ENCODE data around the gene NXNL1. TPM values are rescaled to one million over a fixed set of nuclear protein-coding genes. Genes with fewer than 3 reads are reported as not detected.

Gene NXNL1
- total and polyA plus RNA-seq, 2 of the 13 experiments (the other 11 are each of a cell fraction or from before 2014, with no cell fraction given) = not detected

DNA sequence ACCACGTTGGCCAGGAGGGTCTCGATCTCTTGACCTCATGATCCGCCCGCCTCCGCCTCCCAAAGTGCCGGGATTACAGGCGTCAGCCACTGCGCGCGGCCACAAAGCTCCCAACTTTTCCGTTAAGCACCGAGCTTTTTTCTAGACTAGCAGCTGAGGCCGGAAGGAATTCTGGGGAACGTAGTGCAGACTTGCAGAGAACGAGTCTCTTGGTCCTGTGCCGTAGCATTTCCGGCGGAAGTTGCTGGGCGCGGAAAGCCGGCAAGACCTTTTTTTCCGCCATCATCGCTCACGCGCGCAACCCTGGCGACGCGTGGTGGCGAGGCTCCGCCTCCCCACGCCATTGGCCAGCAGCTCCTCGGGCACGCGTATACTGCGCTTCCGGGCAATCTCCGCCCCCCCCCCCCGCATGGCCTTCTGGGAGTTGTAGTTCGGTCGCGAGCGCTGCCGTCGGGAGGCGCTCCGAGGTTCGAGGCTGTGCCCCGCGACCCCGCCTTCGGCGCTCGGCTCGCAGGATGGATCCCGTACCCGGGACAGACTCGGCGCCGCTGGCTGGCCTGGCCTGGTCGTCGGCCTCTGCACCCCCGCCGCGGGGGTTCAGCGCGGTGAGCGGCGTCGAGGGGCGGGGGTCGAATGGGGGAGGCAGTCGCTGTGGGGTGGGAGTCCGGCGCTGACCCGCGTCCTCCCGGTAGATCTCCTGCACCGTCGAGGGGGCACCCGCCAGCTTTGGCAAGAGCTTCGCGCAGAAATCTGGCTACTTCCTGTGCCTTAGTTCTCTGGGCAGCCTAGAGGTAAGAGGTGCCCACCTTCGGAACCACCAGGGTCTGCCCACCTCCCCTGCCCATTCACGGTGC lies 40.9 kb downstream of the NXNL1 start, which contains the start of gene MVB12A (continued):
- TF ChIP-seq, protein P1, sequence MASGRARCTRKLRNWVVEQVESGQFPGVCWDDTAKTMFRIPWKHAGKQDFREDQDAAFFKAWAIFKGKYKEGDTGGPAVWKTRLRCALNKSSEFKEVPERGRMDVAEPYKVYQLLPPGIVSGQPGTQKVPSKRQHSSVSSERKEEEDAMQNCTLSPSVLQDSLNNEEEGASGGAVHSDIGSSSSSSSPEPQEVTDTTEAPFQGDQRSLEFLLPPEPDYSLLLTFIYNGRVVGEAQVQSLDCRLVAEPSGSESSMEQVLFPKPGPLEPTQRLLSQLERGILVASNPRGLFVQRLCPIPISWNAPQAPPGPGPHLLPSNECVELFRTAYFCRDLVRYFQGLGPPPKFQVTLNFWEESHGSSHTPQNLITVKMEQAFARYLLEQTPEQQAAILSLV (CRISPR knock-in tag; IDR thresholded peaks at IDR 0.05; ENCODE audit: borderline replicate concordance) = no peak
- 0 out of 2 replicates have a peak, but pooled peaks have one; percentile 67 for TF ChIP-seq ZNF33A (CRISPR knock-in tag; IDR thresholded peaks at IDR 0.05; ENCODE audit: borderline replicate concordance)
- no peak for TF ChIP-seq ZNF75D (CRISPR knock-in tag; IDR thresholded peaks at IDR 0.05; ENCODE audit: borderline replicate concordance)
- TF ChIP-seq TEAD2 (CRISPR knock-in tag; IDR thresholded peaks at IDR 0.05) = no peak
- TF ChIP-seq IRF2 (CRISPR knock-in tag; IDR thresholded peaks at IDR 0.05) = peak; percentile 79; the same call in 1 of the 2 replicates
- no peak for TF ChIP-seq WIZ (CRISPR knock-in tag; IDR thresholded peaks at IDR 0.05)
- TF ChIP-seq SYNCRIP (IDR thresholded peaks at IDR 0.05; ENCODE audit: insufficient read depth, low read depth, low read length) = no peak
- TF ChIP-seq RBM39 (IDR thresholded peaks at IDR 0.05; ENCODE audit: low read depth, low read length, poor library complexity, severe bottlenecking) = peak; percentile 33
- no peak for TF ChIP-seq PHB2 (IDR thresholded peaks at IDR 0.05; ENCODE audit: partially characterized antibody)
- TF ChIP-seq SALL1 (CRISPR knock-in tag; IDR thresholded peaks at IDR 0.05) = peak; percentile 66
- TF ChIP-seq, protein P2, sequence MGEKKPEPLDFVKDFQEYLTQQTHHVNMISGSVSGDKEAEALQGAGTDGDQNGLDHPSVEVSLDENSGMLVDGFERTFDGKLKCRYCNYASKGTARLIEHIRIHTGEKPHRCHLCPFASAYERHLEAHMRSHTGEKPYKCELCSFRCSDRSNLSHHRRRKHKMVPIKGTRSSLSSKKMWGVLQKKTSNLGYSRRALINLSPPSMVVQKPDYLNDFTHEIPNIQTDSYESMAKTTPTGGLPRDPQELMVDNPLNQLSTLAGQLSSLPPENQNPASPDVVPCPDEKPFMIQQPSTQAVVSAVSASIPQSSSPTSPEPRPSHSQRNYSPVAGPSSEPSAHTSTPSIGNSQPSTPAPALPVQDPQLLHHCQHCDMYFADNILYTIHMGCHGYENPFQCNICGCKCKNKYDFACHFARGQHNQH (CRISPR knock-in tag; IDR thresholded peaks at IDR 0.05) = 0 out of 2 replicates have a peak, but pooled peaks have one; percentile 43
- peak; percentile 90 for TF ChIP-seq YY1 (IDR thresholded peaks at IDR 0.05; ENCODE audit: insufficient read depth, insufficient replicate concordance, low read depth, low read length)
- 0 out of 2 replicates have a peak, but pooled peaks have one; percentile 14 for TF ChIP-seq ZNF274 (CRISPR knock-in tag; IDR thresholded peaks at IDR 0.05)
- no peak for TF ChIP-seq ZNF24 (IDR thresholded peaks at IDR 0.05)
- no peak for TF ChIP-seq ZC3H13 (CRISPR knock-in tag; IDR thresholded peaks at IDR 0.05)
- TF ChIP-seq ZNF484 (CRISPR knock-in tag; IDR thresholded peaks at IDR 0.05; ENCODE audit: borderline replicate concordance, low read depth) = no peak
- 0 out of 2 replicates have a peak, but pooled peaks have one; percentile 15 for TF ChIP-seq ONECUT2 (CRISPR knock-in tag; IDR thresholded peaks at IDR 0.05)
- TF ChIP-seq SAFB2 (CRISPR knock-in tag; IDR thresholded peaks at IDR 0.05; ENCODE audit: borderline replicate concordance, low read depth) = no peak
- TF ChIP-seq FOSL1 (CRISPR knock-in tag; IDR thresholded peaks at IDR 0.05; ENCODE audit: borderline replicate concordance) = no peak
- TF ChIP-seq ZNF224 (CRISPR knock-in tag; IDR thresholded peaks at IDR 0.05) = no peak
- peak; percentile 88; the same call in 1 of the 2 replicates for TF ChIP-seq PAX8 (CRISPR knock-in tag; IDR thresholded peaks at IDR 0.05; ENCODE audit: borderline replicate concordance)
- TF ChIP-seq SRSF4 (IDR thresholded peaks at IDR 0.05; ENCODE audit: low read depth, low read length, poor library complexity, severe bottlenecking) = no peak
- TF ChIP-seq ZBTB7A (CRISPR knock-in tag; IDR thresholded peaks at IDR 0.05) = no peak
- peak; percentile 65; the same call in 1 of the 2 replicates for TF ChIP-seq PCBP1 (IDR thresholded peaks at IDR 0.05; ENCODE audit: borderline replicate concordance, low read depth, low read length)
- no peak for TF ChIP-seq HNRNPH1 (optimal IDR thresholded peaks at IDR 0.05; ENCODE audit: low read depth, low read length)
- TF ChIP-seq IRX3 (CRISPR knock-in tag; IDR thresholded peaks at IDR 0.05; ENCODE audit: borderline replicate concordance, low read depth) = 0 out of 2 replicates have a peak, but pooled peaks have one; percentile 56
- peak; percentile 43 for TF ChIP-seq ZNF629 (CRISPR knock-in tag; conservative IDR thresholded peaks at IDR 0.05)
- peak; percentile 100 for TF ChIP-seq KDM2A (CRISPR knock-in tag; IDR thresholded peaks at IDR 0.05; ENCODE audit: borderline replicate concordance, low read depth)

Measured in HepG2 (cell line).